Suprapubic skin (tissue), 4 donors: ENCODE measurements around the gene ZP4.

Experiments used
- CTCF ChIP-seq, 2 donors: fragments of 200-600 bp in 1 of 2; fragments of 450-650 bp in 1 of 2; sonication (generic) in 1 of 2; IDR thresholded peaks; one replicate each; pipeline ENCODE4 v1.5.1; 2016 to 2019; ENCODE audit warnings: antibody characterized with exemption in 2 of 2, mild to moderate bottlenecking in 1 of 2, moderate library complexity in 1 of 2
- EP300 ChIP-seq: sonication (generic); formaldehyde crosslinking; IDR thresholded peaks from one replicate; pipeline ENCODE4 v1.6.1; 2017; ENCODE audit warnings: antibody characterized with exemption
- POLR2A ChIP-seq, 2 donors: fragments of 450-650 bp; IDR thresholded peaks; one replicate each; pipeline ENCODE4 v1.6.1; 2017; ENCODE audit warnings: antibody characterized with exemption in 2 of 2, mild to moderate bottlenecking in 2 of 2, moderate library complexity in 2 of 2
- POLR2AphosphoS5 ChIP-seq, 3 donors: sonication (generic); formaldehyde crosslinking; IDR thresholded peaks; one replicate each; pipeline ENCODE4 v1.6.1; 2017; ENCODE audit warnings: antibody characterized with exemption in 3 of 3

GRCh38 chr1:237938068-237938467 is 47.3 kb upstream of the ZP4 start:
- no peak for TF ChIP-seq CTCF (IDR thresholded peaks at IDR 0.05)
- no peak for TF ChIP-seq EP300
- TF ChIP-seq POLR2A (IDR thresholded peaks at IDR 0.05): no peak
- TF ChIP-seq POLR2AphosphoS5 (IDR thresholded peaks at IDR 0.05): no peak
